Measurements from ENCODE around the gene BAZ1A. TPM values are rescaled to one million over a fixed set of nuclear protein-coding genes. Genes with fewer than 3 reads are reported as not detected.
A peak's percentile ranks its signal among the peaks of the same experiment; 100 is the strongest.

The BAZ1A gene
- 10 to 100 TPM; 54.1 to 56.4 TPM for total RNA-seq
- polyA plus RNA-seq = 10 to 100 TPM in 1 of 2 donors, 1 to 10 TPM in 1; 5.6 to 16.4 TPM

GRCh38 chr14:34875031-34875922 is at the start of gene BAZ1A:
Gene BAZ1A (minus strand): TSS chr14:34875360. CDS start chr14:34874604, 756 bp downstream.
- Mint-ChIP-seq H3K4me1 (peaks cover 17 to 48% (median 33%) of the 10 kb centered on the region in 4 donors), H3K4me3 (peak within 1 kb of the TSS; percentile 95 to 100 (median 100)), H3K9me3 (no peaks in the 10 kb centered on the region), H3K27me3 (no peaks in the 10 kb centered on the region), H3K36me3 (peaks cover 0 to 25% of the 10 kb centered on the region in 2 donors), H3K27ac (peak within 1 kb of the TSS; percentile 98 to 100 (median 99))
- POLR2A ChIA-PET (ENCODE audit: partially characterized antibody) = interaction anchor here (0.7 to 3.7 kb wide), 17 partner anchors 11 to 247 kb away, joined by 3 to 128 read pairs (median 4); partner anchors contain the start of genes FAM177A1, PPP2R3C and SRP54
- peak within 1 kb of the TSS; percentile 100 for H3K27ac ChIP-seq (ENCODE audit: low read depth, low read length)
- H3K36me3 ChIP-seq (ENCODE audit: insufficient read depth, low read length) = peaks cover 5% of the 10 kb centered on the region
- peak; percentile 53 to 67 (median 57) for DNase-seq
- no peaks in the 10 kb centered on the region for H3K9me3 ChIP-seq (ENCODE audit: control insufficient read depth in 1 of 2, low read length in 2 of 2)
- peaks cover 38% of the 10 kb centered on the region for H3K4me1 ChIP-seq (ENCODE audit: insufficient read depth, low read length)
- CTCF ChIA-PET (ENCODE audit: partially characterized antibody) = interaction anchor here (0.8 to 1.4 kb wide), 5 partner anchors 9 to 202 kb away, joined by 3 to 16 read pairs (median 5); partner anchors contain the start of gene SRP54
- peak within 1 kb of the TSS; percentile 64 to 98 for H3K4me3 ChIP-seq (ENCODE audit: low read length in 2 of 2)
- intact Hi-C loops (cut with micrococcal nuclease) = loop anchor here (10.0 kb wide), 1 partner anchor 70 kb away; no protein-coding TSS in a partner anchor
- H3K27me3 ChIP-seq (ENCODE audit: insufficient read depth, low read length) = no peaks in the 10 kb centered on the region

GRCh38 chr14:34920339-34920738 is 45.2 kb upstream of the BAZ1A start:
- ChIA-PET CTCF (ENCODE audit: partially characterized antibody) (no interaction called here), POLR2A (ENCODE audit: partially characterized antibody) (no interaction called here)
- no peak for DNase-seq
- H3K9me3 Mint-ChIP-seq = no peaks in the 10 kb centered on the region
- H3K4me3 ChIP-seq (ENCODE audit: low read length in 2 of 2) = no peak overlapping the region
- peak overlapping the region in 1 of 7 donors; percentile 43 for H3K27ac Mint-ChIP-seq
- no peak overlapping the region for H3K27ac ChIP-seq (ENCODE audit: low read depth, low read length)
- intact Hi-C loops (cut with micrococcal nuclease) = no loop called here
- H3K4me1 Mint-ChIP-seq = no peaks in the 10 kb centered on the region
- no peaks in the 10 kb centered on the region for H3K36me3 ChIP-seq (ENCODE audit: insufficient read depth, low read length)
- H3K4me1 ChIP-seq (ENCODE audit: insufficient read depth, low read length) = no peaks in the 10 kb centered on the region
- H3K27me3 Mint-ChIP-seq = no peaks in the 10 kb centered on the region
- peaks cover 0 to 14% of the 10 kb centered on the region in 2 donors for H3K36me3 Mint-ChIP-seq
- H3K9me3 ChIP-seq (ENCODE audit: control insufficient read depth in 1 of 2, low read length in 2 of 2) = no peaks in the 10 kb centered on the region
- no peaks in the 10 kb centered on the region for H3K27me3 ChIP-seq (ENCODE audit: insufficient read depth, low read length)
- H3K4me3 Mint-ChIP-seq = no peak overlapping the region

DNA sequence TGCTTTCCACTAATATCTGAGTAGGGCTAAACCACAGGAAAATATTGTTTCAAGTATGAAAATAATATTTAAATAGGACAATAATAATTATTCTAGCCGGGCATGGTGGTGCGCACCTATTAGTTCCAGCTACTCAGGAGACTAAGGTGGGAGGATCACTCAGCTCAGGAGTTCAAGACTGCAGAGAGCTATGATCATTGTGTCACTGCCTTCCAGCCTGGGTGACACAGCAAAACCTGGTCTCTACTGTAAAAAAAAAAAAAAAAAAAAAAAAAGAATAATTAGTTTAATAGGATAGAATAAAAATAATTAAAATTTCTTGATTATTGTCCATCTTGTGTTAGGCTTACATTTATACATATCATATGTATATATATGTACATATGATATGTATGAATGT is 38.5 kb upstream of the BAZ1A start:
- H3K27me3 Mint-ChIP-seq = no peaks in the 10 kb centered on the region
- no peaks in the 10 kb centered on the region for H3K9me3 ChIP-seq (ENCODE audit: control insufficient read depth in 1 of 2, low read length in 2 of 2)
- no peak for DNase-seq
- H3K27ac Mint-ChIP-seq = no peak overlapping the region
- H3K36me3 ChIP-seq (ENCODE audit: insufficient read depth, low read length) = no peaks in the 10 kb centered on the region
- no peaks in the 10 kb centered on the region for H3K4me1 ChIP-seq (ENCODE audit: insufficient read depth, low read length)
- no peak overlapping the region for H3K4me3 Mint-ChIP-seq
- H3K27me3 ChIP-seq (ENCODE audit: insufficient read depth, low read length) = no peaks in the 10 kb centered on the region
- H3K4me3 ChIP-seq (ENCODE audit: low read length in 2 of 2) = no peak overlapping the region
- H3K36me3 Mint-ChIP-seq = no peaks in the 10 kb centered on the region
- intact Hi-C loops (cut with micrococcal nuclease) = no loop called here
- no peak overlapping the region for H3K27ac ChIP-seq (ENCODE audit: low read depth, low read length)
- ChIA-PET CTCF (ENCODE audit: partially characterized antibody) (interaction anchor here (0.6 kb wide), 1 partner anchor 90 kb away, joined by 4 read pairs; no protein-coding TSS in a partner anchor), POLR2A (ENCODE audit: partially characterized antibody) (interaction anchor here (1.2 kb wide), 1 partner anchor 68 kb away, joined by 3 read pairs; no protein-coding TSS in a partner anchor)
- H3K9me3 Mint-ChIP-seq = no peaks in the 10 kb centered on the region
- H3K4me1 Mint-ChIP-seq = peaks cover 0 to 2% (median 0%) of the 10 kb centered on the region in 4 donors

DNA sequence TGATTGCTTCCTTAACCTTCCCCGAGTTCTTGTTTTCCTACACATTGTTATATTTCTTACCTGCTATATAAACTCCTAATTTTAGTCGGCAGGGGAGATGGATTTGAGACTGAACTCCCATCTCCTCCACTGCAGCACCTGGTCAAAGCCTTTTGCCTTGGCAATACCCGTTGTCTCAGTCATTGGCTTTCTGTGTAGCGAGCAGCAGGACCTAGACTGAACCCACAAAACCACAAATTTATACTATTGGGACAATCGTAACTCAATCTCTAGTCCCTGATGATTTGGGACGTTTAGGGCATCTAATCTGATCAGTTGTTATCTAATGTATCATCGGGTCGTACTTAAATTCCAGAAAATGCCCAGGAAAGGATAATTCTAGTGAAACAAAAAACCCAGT is 37.8 kb upstream of the BAZ1A start:
- POLR2A ChIA-PET (ENCODE audit: partially characterized antibody) = interaction anchor here (1.2 kb wide), 1 partner anchor 69 kb away, joined by 3 read pairs; no protein-coding TSS in a partner anchor

DNA sequence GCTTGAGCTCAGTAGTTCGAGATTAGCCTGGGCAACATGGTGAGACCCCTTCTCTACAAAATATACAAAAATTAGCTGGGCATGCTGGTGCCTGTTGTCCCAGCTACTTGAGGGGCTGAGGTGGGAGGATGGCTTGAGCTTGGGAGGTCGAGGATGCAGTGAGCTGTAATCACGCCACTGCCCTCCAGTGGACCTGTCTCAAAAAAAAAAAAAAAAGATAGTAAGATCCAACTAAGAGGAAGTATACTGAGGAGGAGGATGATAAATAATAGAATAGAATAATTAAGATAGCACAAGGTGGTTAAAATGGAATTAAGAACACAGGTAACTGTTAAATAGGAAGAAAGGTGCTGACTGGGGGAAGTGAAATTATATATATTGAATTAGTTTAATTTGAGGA is 37.0 kb upstream of the BAZ1A start:
- Histone ChIP-seq H3K36me3 (ENCODE audit: insufficient read depth, low read length) (no peaks in the 10 kb centered on the region), H3K4me3 (ENCODE audit: low read length in 2 of 2) (no peak overlapping the region), H3K27me3 (ENCODE audit: insufficient read depth, low read length) (no peaks in the 10 kb centered on the region), H3K9me3 (ENCODE audit: control insufficient read depth in 1 of 2, low read length in 2 of 2) (no peaks in the 10 kb centered on the region), H3K27ac (ENCODE audit: low read depth, low read length) (no peak overlapping the region), H3K4me1 (ENCODE audit: insufficient read depth, low read length) (no peaks in the 10 kb centered on the region)
- Mint-ChIP-seq H3K36me3 (no peaks in the 10 kb centered on the region), H3K27ac (peak overlapping the region in 2 of 7 donors; percentile 39 to 61), H3K4me1 (peaks cover 0 to 2% (median 0%) of the 10 kb centered on the region in 4 donors), H3K9me3 (no peaks in the 10 kb centered on the region), H3K4me3 (no peak overlapping the region), H3K27me3 (no peaks in the 10 kb centered on the region)
- POLR2A ChIA-PET (ENCODE audit: partially characterized antibody) = no interaction called here
- CTCF ChIA-PET (ENCODE audit: partially characterized antibody) = interaction anchor here (1.4 kb wide), 1 partner anchor 70 kb away, joined by 3 read pairs; no protein-coding TSS in a partner anchor
- no peak for DNase-seq
- intact Hi-C loops (cut with micrococcal nuclease) = no loop called here

More for the DNA sequence above, 37.8 kb upstream of the BAZ1A start:
- Histone ChIP-seq H3K27me3 (ENCODE audit: insufficient read depth, low read length) (no peaks in the 10 kb centered on the region), H3K27ac (ENCODE audit: low read depth, low read length) (no peak overlapping the region), H3K4me3 (ENCODE audit: low read length in 2 of 2) (no peak overlapping the region), H3K36me3 (ENCODE audit: insufficient read depth, low read length) (no peaks in the 10 kb centered on the region), H3K4me1 (ENCODE audit: insufficient read depth, low read length) (no peaks in the 10 kb centered on the region), H3K9me3 (ENCODE audit: control insufficient read depth in 1 of 2, low read length in 2 of 2) (no peaks in the 10 kb centered on the region)
- H3K27ac Mint-ChIP-seq = peak overlapping the region in 1 of 7 donors; percentile 67
- H3K27me3 Mint-ChIP-seq = no peaks in the 10 kb centered on the region
- no peak for DNase-seq
- intact Hi-C loops (cut with micrococcal nuclease) = no loop called here
- no peak overlapping the region for H3K4me3 Mint-ChIP-seq
- no peaks in the 10 kb centered on the region for H3K9me3 Mint-ChIP-seq
- CTCF ChIA-PET (ENCODE audit: partially characterized antibody) = interaction anchor here (1.4 kb wide), 1 partner anchor 69 kb away, joined by 3 read pairs; no protein-coding TSS in a partner anchor
- H3K4me1 Mint-ChIP-seq = peaks cover 0 to 2% (median 0%) of the 10 kb centered on the region in 4 donors
- H3K36me3 Mint-ChIP-seq = no peaks in the 10 kb centered on the region

- Histone ChIP-seq H3K9me3 (ENCODE audit: control insufficient read depth in 1 of 2, low read length in 2 of 2) (no peaks in the 10 kb centered on the region), H3K36me3 (ENCODE audit: insufficient read depth, low read length) (no peaks in the 10 kb centered on the region), H3K4me1 (ENCODE audit: insufficient read depth, low read length) (no peaks in the 10 kb centered on the region), H3K4me3 (ENCODE audit: low read length in 2 of 2) (no peak overlapping the region), H3K27ac (ENCODE audit: low read depth, low read length) (no peak overlapping the region), H3K27me3 (ENCODE audit: insufficient read depth, low read length) (no peaks in the 10 kb centered on the region)
- Mint-ChIP-seq H3K27ac (peak overlapping the region in 2 of 7 donors; percentile 23 to 74), H3K4me3 (no peak overlapping the region), H3K4me1 (peaks cover 0 to 2% (median 0%) of the 10 kb centered on the region in 4 donors), H3K36me3 (no peaks in the 10 kb centered on the region), H3K27me3 (no peaks in the 10 kb centered on the region), H3K9me3 (no peaks in the 10 kb centered on the region)
- intact Hi-C loops (cut with micrococcal nuclease) = no loop called here
- CTCF ChIA-PET (ENCODE audit: partially characterized antibody) = interaction anchor here (1.4 kb wide), 1 partner anchor 70 kb away, joined by 3 read pairs; no protein-coding TSS in a partner anchor
- no peak for DNase-seq
- POLR2A ChIA-PET (ENCODE audit: partially characterized antibody) = no interaction called here
Observed at GRCh38 chr14:34911209-34912150, 36.3 kb upstream of the BAZ1A start.

Data from CD4-positive, alpha-beta memory T cell (primary cell).